Activated CD8-positive, alpha-beta memory T cell treated with anti-CD3 and anti-CD28 coated beads for 36 hours (primary cell): ENCODE data around the gene ADRA2B. TPM values are rescaled to one million over a fixed set of nuclear protein-coding genes. Genes with fewer than 3 reads are reported as not detected.
"Not testable (repeated sequence)": the region's sequence is repeated elsewhere in the genome, so short reads cannot be mapped to it uniquely, and the experiment has no call there.

Source experiments
- CTCF ChIA-PET: fragments of 350-600 bp; sonication (Branson Sonifier 250); formaldehyde crosslinking; loops from one replicate; lab custom pipeline; 2021; ENCODE audit warnings: antibody characterized with exemption; lab: Charles Lee
- POLR2A ChIA-PET: fragments of 350-600 bp; sonication (Branson Sonifier 250); formaldehyde crosslinking; loops from one replicate; lab custom pipeline; 2021; ENCODE audit warnings: antibody characterized with exemption; lab: Charles Lee
- total RNA-seq, 2 experiments: library from RNA; stranded (reverse); gene quantifications; one replicate each; pipeline ENCODE4 v1.2.3, GENCODE V29; 2021

ADRA2B gene
- total RNA-seq, 2 experiments from 2014 or later: 0.25 to 0.34 TPM

GRCh38 chr2:96071087-96071976, 45.0 kb downstream of the ADRA2B start:
- POLR2A ChIA-PET, CTCF ChIA-PET: not testable (repeated sequence)

- POLR2A ChIA-PET, CTCF ChIA-PET: not testable (repeated sequence)
Measured at GRCh38 chr2:96070351-96070750, 46.0 kb downstream of the ADRA2B start.

- POLR2A ChIA-PET, CTCF ChIA-PET: not testable (repeated sequence)
Measured at GRCh38 chr2:96069878-96070277, 46.5 kb downstream of the ADRA2B start.

GRCh38 chr2:96067902-96068581, 48.3 kb downstream of the ADRA2B start:
- POLR2A ChIA-PET, CTCF ChIA-PET: not testable (repeated sequence)

- POLR2A ChIA-PET, CTCF ChIA-PET: not testable (repeated sequence)
Measured at GRCh38 chr2:96067098-96067660, 49.2 kb downstream of the ADRA2B start.

GRCh38 chr2:96066511-96066910, 49.9 kb downstream of the ADRA2B start:
- CTCF ChIA-PET, POLR2A ChIA-PET: not testable (repeated sequence)

- CTCF ChIA-PET, POLR2A ChIA-PET: not testable (repeated sequence)
Measured at GRCh38 chr2:96065954-96066353, 50.4 kb downstream of the ADRA2B start.

GRCh38 chr2:96065381-96065930, 50.9 kb downstream of the ADRA2B start:
- ChIA-PET POLR2A (no interaction called here), CTCF (no interaction called here)

- POLR2A ChIA-PET, CTCF ChIA-PET: not testable (repeated sequence)
Measured at GRCh38 chr2:96064760-96065159, 51.6 kb downstream of the ADRA2B start.

GRCh38 chr2:96064047-96064675, 52.2 kb downstream of the ADRA2B start:
- CTCF ChIA-PET, POLR2A ChIA-PET: not testable (repeated sequence)

- CTCF ChIA-PET, POLR2A ChIA-PET: not testable (repeated sequence)
Measured at GRCh38 chr2:96063116-96063899, 53.1 kb downstream of the ADRA2B start.

Other genes starting within 250 kb of the ADRA2B start
- 10 to 100 TPM; 28.8 to 34.7 TPM for gene ANKRD36C, start 124.7 kb downstream of the ADRA2B start, total RNA-seq
- gene GPAT2, start 81.7 kb downstream of the ADRA2B start, total RNA-seq: 10 to 100 TPM; 35.4 to 37.9 TPM
- 10 to 100 TPM; 18.1 to 19.3 TPM for gene ASTL, start 21.9 kb upstream of the ADRA2B start, total RNA-seq
- gene DUSP2, start 28.9 kb upstream of the ADRA2B start, total RNA-seq: 100 to 1,000 TPM; 297 to 298 TPM
- 100 to 1,000 TPM; 241 to 248 TPM for gene STARD7, start 92.3 kb upstream of the ADRA2B start, total RNA-seq
- gene TMEM127, start 149.4 kb upstream of the ADRA2B start, total RNA-seq: 10 to 100 TPM; 24.6 to 27.4 TPM
- 10 to 100 TPM; 76.7 to 76.8 TPM for gene CIAO1, start 149.7 kb upstream of the ADRA2B start, total RNA-seq
- 100 to 1,000 TPM; 193 to 200 TPM for gene SNRNP200, start 189.0 kb upstream of the ADRA2B start, total RNA-seq
- gene ITPRIPL1, start 208.7 kb upstream of the ADRA2B start, total RNA-seq: 10 to 100 TPM; 59.8 to 60.7 TPM
- 10 to 100 TPM; 71.9 to 73.9 TPM for gene NCAPH, start 219.2 kb upstream of the ADRA2B start, total RNA-seq